DOHH2 (cell line): ENCODE measurements around the gene RAB3B.

Experiments
- EZH2phosphoT487 ChIP-seq: fragments of 200-600 bp; sonication (generic); IDR thresholded peaks from 2 replicates; pipeline ENCODE4 v1.6.1; 2017; ENCODE audit warnings: borderline replicate concordance, mild to moderate bottlenecking, antibody characterized with exemption, low read length, moderate library complexity, mixed read lengths
- TF ChIP-seq, protein P1 (sequence below): fragments of 200-600 bp; sonication (generic); IDR thresholded peaks from one replicate; pipeline ENCODE4 v1.5.1; 2014; ENCODE audit warnings: antibody characterized with exemption, mild to moderate bottlenecking, low read depth, low read length; ENCODE audit not compliant: poor library complexity, severe bottlenecking

DNA sequence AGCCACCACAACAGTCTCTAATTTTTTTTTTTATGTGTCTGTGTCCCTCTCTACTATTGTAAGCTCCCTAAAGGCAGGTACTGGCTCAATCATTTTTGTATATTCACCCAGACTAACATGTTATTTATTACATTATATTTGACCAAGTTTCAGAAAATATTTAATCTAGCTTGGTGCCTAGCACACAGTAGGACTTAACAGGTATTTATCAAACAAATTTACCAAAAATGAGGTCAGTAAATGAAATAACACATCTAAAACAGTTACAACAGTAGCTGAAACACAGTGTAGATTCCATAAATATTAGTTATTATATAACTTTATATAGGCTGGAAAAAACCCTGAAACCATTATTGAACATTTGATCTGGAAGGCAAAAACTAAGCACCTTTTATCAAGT is 114.7 kb downstream of the RAB3B start:
- TF ChIP-seq, protein P1, sequence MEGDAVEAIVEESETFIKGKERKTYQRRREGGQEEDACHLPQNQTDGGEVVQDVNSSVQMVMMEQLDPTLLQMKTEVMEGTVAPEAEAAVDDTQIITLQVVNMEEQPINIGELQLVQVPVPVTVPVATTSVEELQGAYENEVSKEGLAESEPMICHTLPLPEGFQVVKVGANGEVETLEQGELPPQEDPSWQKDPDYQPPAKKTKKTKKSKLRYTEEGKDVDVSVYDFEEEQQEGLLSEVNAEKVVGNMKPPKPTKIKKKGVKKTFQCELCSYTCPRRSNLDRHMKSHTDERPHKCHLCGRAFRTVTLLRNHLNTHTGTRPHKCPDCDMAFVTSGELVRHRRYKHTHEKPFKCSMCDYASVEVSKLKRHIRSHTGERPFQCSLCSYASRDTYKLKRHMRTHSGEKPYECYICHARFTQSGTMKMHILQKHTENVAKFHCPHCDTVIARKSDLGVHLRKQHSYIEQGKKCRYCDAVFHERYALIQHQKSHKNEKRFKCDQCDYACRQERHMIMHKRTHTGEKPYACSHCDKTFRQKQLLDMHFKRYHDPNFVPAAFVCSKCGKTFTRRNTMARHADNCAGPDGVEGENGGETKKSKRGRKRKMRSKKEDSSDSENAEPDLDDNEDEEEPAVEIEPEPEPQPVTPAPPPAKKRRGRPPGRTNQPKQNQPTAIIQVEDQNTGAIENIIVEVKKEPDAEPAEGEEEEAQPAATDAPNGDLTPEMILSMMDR, result no peak
- TF ChIP-seq EZH2phosphoT487, result no peak
